GM12892 (cell line): ENCODE results near the gene OR4C3.

Experiments
- POLR2A ChIP-seq: IDR thresholded peaks from 2 replicates; pipeline ENCODE4 v1.6.1; 2011; ENCODE audit warnings: low read depth, low read length, control low read depth
- POLR2AphosphoS5 ChIP-seq: IDR thresholded peaks from 2 replicates; pipeline ENCODE4 v1.6.1; 2011; ENCODE audit warnings: low read depth, low read length, control low read depth

DNA sequence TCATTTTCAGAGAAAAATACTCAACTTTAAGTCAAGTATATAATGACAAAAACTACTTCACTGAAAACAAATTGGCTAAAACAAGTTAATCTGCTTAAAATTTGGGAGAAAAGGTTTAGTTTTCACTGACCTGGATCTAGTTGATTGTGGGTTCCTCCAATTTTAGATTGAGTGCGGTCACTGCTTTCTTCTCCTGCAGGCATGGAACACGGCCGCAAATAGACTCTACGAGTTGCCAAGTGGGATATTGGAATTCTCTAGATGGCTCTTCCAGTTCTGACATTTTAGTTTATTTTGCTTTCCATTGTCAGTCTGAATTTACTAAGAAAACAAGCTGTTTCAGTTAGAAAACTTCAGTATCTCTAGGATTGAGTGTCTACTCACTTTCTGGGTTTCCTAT lies 29.3 kb downstream of the OR4C3 start:
- no peak for TF ChIP-seq POLR2A
- TF ChIP-seq POLR2AphosphoS5 = no peak
